Left colon (tissue), 2 donors: ENCODE results near the gene ACLY. TPM values are rescaled to one million over a fixed set of nuclear protein-coding genes. Genes with fewer than 3 reads are reported as not detected.
A peak's percentile ranks its signal among the peaks of the same experiment; 100 is the strongest.

Experiments used
- ATAC-seq: fragments of 200-7000 bp; cut with Tn5 transposase; one replicate; pipeline ENCODE4 v1.9.1; 2020; ENCODE audit warnings: mild to moderate bottlenecking, moderate library complexity
- DNase-seq, 2 donors: peaks; one replicate each; pipeline ENCODE4 v3.0.0-alpha.2; 2020
- intact Hi-C, 2 donors: fragments of 100-400 bp; cut with DNase I in 1 of 2; cut with micrococcal nuclease in 1 of 2; formaldehyde crosslinking; loops; one replicate each; pipeline versions ENCODE4 v1.11.2 to v1.14.0; 2022; cut with DNase I, micrococcal nuclease
- long read RNA-seq: library from polyadenylated mRNA; unstranded; transcript quantifications from one replicate; pipeline ENCODE4 v2.0.0, GENCODE V29; 2021
- total RNA-seq, 2 donors: library from RNA; stranded (reverse); fragmentation: NEBNext Ultra II Directional; extraction: Animal tissue kit (Norgen Biotek cat#: 25700); gene quantifications; one replicate each; pipeline ENCODE4 v1.2.1, GENCODE V29; 2021
- donor health status: DM: no; HTN: no; CAD: no.
- donor health status: DM: yes; HTN: yes; CAD: no.

ACLY gene
- 100 to 1,000 TPM in 1 of 2 donors, 10 to 100 TPM in 1; 88.2 to 125 TPM for total RNA-seq
- long read RNA-seq, full-length matches to known transcripts = 41 of 128 reads
- long read RNA-seq, partial matches to known transcripts = 70 of 128 reads
- long read RNA-seq, other reads (novel, unspliced or antisense) = 17 of 128 reads

DNA sequence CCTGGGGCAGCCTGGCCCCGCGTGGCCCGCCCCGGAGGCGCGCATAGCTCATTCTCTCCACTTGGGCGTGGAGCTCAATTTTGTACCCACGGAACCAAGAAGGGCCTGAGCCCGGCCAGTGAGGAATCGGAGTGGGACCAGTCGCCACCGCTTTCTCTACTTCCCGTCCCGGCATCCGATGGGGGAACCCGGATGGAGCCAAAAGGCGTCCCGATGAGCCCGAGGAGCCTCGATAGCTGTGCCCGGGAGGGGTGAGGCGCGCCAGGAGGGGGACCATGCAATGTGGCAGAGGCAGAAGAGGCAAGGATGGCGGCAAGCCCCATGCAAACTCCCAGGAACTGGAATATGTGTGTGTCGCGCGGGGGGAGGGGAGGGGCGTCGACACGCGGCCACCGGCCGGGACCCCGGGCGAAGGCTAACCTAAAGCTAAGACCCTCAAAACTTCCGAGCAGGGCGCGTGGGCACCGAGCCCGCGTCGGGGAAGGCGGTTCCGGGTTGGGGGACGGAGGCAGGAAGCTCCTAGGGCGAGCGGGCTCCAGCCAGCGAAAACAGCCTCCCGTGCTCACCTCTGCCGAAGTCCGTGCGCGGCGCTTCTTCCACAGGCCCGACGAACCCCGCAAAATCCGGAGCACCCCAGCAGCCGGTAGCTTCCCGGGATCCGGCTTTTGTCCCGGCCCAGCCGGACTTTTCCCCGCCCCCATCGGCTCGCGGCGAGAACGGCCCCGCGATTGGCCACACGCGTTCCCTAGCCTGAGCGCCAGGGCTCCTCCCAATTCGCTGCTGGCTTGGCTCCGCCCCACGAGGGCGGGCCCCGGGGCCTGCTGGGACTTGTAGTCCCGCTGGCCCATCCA is at the start of gene ACLY:
Gene ACLY, minus strand, starts transcription at position 638 of the 851 bp plus-strand sequence. CDS start 5,078 bp downstream, outside the sequence.
- ATAC-seq (peak; percentile 94), DNase-seq (peak; percentile 97)
- intact Hi-C loops = no loop called here

DNA sequence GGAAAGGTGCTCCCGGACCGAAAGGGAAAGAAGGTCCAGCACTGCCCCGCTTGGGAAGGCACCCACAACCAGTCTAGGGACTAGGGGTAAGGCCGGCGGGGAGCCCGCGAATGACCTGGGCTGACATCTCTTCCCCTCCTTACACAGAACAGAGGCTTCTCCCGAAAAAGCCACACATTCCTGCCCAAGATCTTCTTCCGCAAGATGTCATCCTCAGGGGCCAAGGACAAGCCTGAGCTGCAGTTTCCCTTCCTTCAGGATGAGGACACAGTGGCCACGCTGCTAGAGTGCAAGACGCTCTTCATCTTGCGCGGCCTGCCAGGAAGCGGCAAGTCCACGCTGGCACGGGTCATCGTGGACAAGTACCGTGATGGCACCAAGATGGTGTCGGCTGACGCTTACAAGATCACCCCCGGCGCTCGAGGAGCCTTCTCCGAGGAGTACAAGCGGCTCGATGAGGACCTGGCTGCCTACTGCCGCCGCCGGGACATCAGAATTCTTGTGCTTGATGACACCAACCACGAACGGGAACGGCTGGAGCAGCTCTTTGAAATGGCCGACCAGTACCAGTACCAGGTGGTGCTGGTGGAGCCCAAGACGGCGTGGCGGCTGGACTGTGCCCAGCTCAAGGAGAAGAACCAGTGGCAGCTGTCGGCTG is 49.3 kb upstream of the ACLY start:
- no peak for DNase-seq
- intact Hi-C loops = loop anchor here in 1 of 2 donors (10.0 kb wide), 1 partner anchor 147 kb away; the partner anchor contains the start of gene DHX58
- ATAC-seq = no peak

DNA sequence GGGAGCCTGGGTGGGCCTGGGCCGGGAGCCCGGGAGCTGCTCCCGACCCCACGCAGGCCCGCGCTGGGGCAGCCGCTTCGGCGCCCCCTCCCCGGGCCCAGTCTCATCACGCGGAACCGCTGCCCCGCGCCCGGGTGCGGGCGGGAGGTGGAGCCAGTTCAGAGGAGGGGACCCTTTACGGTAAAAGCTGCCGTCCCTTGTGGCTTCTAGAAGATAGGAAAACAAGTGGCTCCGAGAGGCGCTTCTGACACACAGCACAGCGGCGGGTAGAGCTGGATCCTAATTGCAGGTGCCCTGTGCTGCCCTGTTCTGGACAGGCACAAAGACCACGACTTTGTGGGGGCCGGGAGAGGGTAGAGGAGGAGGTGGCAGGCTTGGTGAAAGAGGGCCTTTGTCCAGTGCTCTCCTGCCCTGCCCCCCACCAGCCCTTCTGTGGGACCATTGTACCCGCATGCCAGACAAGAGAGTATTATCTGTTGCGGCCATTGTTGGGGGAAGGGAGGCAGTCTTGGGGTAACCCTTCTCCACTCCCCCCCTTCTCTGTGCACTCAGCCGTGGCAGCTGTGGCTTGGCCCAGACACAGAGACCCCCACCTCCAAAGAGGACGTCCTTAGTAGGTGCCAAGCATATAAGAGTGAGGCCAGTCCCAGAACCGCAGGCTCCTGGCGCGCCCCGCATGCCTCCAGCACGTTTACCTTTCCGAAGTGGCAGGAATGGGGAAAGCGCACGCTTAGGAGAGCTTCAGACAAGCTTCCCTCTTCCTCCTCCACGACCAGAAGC is 48.6 kb upstream of the ACLY start:
- intact Hi-C loops = loop anchor here in 1 of 2 donors (10.0 kb wide), 1 partner anchor 147 kb away; the partner anchor contains the start of gene DHX58
- ATAC-seq = peak; percentile 15
- DNase-seq = peak; percentile 47 to 51

- ATAC-seq (peak; percentile 88), DNase-seq (peak; percentile 89 to 95)
- intact Hi-C loops = loop anchor here in 1 of 2 donors (10.0 kb wide), 1 partner anchor 148 kb away; the partner anchor contains the start of gene DHX58
Measured at GRCh38 chr17:41966463-41967140, 47.9 kb upstream of the ACLY start, which contains the start of gene CNP. Gene CNP, plus strand, starts transcription at chr17:41966795. Its CDS starts 90 bp downstream, at chr17:41966885.

- ATAC-seq = peak; percentile 79
- DNase-seq = peak; percentile 84 to 92
- intact Hi-C loops = loop anchor here in 1 of 2 donors (10.0 kb wide), 1 partner anchor 149 kb away; the partner anchor contains the start of gene DHX58
Measured at GRCh38 chr17:41965694-41966462, 47.1 kb upstream of the ACLY start.

- intact Hi-C loops = loop anchor here in 1 of 2 donors (10.0 kb wide), 1 partner anchor 152 kb away; the partner anchor contains the start of gene DHX58
- DNase-seq = peak; percentile 58 to 82
- peak; percentile 12 for ATAC-seq
Measured at GRCh38 chr17:41962768-41963434, 44.1 kb upstream of the ACLY start.

DNA sequence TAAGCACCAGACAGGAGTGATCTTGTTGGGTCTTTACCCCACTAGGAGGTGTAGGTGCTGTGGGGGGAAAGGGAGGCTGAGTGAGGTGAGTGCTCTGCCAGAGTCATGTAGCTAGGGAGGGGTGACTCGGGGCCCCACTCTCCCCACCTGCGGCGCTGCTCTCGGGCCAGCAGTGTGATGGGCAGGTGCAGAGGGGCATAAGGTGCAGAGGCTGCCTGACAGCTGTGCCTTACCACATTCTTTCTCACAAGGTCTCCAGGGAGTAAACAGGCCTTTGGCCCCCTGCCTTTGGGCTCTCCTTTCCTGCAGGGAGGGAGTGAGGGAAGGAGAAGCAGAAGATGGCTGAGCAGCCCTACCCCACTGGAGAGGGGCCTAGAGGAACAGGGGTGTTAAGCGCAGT is 43.4 kb upstream of the ACLY start:
- ATAC-seq = no peak

GRCh38 chr17:41959336-41960095 is 40.8 kb upstream of the ACLY start:
- intact Hi-C loops = loop anchor here (10.0 kb wide), 2 partner anchors 75 to 155 kb away; partner anchors contain the start of gene DHX58 (in 1 of the 2)
- no peak for DNase-seq
- ATAC-seq = no peak

More for the DNA sequence above, 43.4 kb upstream of the ACLY start:
- intact Hi-C loops = loop anchor here in 1 of 2 donors (10.0 kb wide), 1 partner anchor 153 kb away; the partner anchor contains the start of gene DHX58
- no peak for DNase-seq

GRCh38 chr17:41959030-41959335 is 40.2 kb upstream of the ACLY start:
- intact Hi-C loops = loop anchor here in 1 of 2 donors (10.0 kb wide), 1 partner anchor 76 kb away; no protein-coding TSS in a partner anchor
- DNase-seq = no peak
- ATAC-seq = no peak

DNA sequence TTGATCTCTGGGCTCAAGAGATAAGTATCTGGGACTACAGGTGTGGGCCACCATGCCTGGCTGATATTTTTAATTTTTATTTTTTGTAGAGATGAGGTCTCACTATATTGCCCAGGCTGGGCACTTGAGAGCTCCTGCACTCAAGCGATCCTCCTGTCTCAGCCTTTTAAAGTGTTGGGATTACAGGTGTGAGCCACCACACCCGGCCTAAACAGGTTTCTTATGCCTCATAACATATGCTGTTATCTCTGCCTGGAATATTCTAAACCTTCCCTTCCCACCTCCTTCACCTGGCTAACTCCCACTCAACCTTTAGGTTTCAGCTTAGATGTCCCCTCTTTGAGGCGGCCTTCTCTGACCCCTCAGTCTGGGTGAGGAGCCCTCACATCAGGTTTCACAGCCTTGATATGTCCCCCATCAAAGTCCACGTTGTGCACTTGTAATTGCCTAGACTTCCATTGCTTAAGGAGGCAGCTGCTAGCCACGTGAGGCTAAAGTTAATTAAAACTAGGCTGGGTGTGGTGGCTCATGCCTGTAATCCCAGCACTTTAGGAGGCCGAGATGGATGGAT is 39.2 kb upstream of the ACLY start:
- no peak for DNase-seq
- intact Hi-C loops = loop anchor here in 1 of 2 donors (10.0 kb wide), 1 partner anchor 77 kb away; no protein-coding TSS in a partner anchor
- peak; percentile 59 for ATAC-seq

DNA sequence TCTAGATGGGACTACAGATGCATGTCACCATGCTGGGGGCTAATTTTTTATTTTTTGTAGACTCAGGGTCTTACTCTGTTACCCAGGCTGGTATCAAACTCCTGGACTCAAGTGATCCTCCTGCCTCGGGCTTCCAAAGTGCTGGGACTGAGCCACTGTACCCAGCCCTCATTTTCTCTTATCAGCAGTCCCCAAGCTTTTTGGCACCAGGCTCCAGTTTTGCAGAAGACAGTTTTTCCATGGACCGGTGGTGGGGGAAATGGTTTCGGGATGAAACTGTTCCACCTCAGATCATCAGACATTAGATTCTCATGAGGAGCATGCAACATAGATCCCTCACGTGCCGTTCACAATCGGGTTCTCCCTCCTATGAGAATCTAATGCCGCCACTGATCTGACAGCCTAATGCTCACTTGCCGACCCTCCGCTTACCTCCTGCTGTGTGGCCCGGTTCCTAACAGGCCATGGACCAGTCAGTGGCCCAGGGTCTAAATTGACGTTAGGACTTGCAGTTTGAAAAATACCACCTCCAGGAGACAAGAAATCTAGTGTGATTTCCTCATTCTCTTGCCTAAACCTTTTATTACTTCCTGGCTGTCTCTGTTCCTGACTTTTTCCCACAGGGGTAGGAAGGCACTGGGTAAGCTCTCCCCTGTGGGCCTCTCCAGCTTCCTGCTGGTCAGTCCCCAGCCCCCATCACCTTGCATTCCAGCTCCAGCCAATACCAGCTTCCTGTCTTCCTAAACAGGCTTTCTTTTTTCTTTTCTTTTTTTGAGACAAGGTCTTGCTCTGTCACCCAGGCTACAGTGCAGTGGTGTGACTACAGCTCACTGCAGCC is 38.5 kb upstream of the ACLY start:
- DNase-seq (no peak), ATAC-seq (peak; percentile 66)
- intact Hi-C loops = loop anchor here in 1 of 2 donors (10.0 kb wide), 1 partner anchor 78 kb away; no protein-coding TSS in a partner anchor

DNA sequence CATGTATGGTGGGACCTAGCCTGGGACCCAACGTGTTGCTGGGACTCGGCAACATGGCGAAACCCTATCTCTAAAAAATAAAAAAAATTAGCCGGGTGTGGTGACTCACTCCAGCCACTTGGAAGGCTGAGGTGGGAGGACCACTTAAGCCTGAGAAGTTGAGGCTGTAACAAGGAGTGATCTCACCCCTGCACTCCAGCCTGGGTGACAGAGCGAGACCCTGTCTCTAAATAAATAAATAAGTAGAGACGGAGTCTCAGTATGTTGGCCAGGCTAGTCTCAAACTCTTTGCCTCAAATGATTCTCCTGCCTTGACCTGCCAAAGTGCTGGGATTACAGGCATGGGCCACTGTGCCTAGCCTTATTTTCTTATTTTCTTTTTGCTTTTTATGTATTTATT is 37.8 kb upstream of the ACLY start:
- ATAC-seq (no peak), DNase-seq (no peak)
- intact Hi-C loops = loop anchor here in 1 of 2 donors (10.0 kb wide), 1 partner anchor 78 kb away; no protein-coding TSS in a partner anchor

DNA sequence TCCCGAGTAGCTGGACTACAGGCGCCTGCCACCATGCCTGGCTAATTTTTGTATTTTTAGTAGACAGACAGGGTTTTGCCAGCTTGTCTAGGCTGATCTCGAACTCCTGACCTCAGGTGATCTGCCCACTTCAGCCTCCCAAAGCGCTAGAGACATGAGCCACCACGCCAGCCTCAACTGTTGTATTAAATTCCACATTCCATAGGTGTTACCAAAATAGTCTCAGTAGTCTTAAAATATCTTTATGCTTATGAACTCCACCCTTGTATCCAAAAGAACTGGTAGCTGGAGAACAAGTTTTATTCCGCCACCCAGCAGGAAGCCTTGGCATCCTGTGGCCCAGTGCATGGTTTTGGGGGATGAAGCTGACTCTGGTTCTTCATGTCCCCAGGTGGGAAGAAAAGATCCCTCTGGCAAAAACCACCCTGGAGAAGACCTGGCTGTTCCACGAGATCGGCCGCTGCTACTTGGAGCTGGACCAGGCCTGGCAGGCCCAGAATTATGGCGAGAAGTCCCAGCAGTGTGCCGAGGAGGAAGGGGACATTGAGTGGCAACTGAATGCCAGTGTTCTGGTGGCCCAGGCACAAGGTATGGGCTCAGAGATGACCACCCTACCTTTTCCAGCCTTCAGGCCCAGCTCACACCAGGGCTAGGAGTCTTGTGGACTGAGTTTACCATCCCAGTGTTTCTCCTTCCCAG is 30.2 kb upstream of the ACLY start:
- DNase-seq (no peak), ATAC-seq (no peak)
- intact Hi-C loops = no loop called here

- intact Hi-C loops = no loop called here
- DNase-seq (no peak), ATAC-seq (no peak)
Measured at GRCh38 chr17:41944943-41945342, 26.2 kb upstream of the ACLY start.
